ENCODE data around the gene NOL6.

The NOL6 gene

GRCh38 chr9:33453286-33453860 is 20.4 kb downstream of the NOL6 start:
- no peak overlapping the region for H3K27ac ChIP-seq

GRCh38 chr9:33452828-33453271 is 20.9 kb downstream of the NOL6 start:
- H3K27ac ChIP-seq: no peak overlapping the region

More at GRCh38 chr9:33453286-33453860, 20.4 kb downstream of the NOL6 start:
- no peak for TF ChIP-seq CTCF (conservative IDR thresholded peaks at IDR 0.05)
- no peak for TF ChIP-seq ZFX (IDR thresholded peaks at IDR 0.05)

GRCh38 chr9:33450621-33451146 is 23.0 kb downstream of the NOL6 start:
- H3K27ac ChIP-seq: no peak overlapping the region
- TF ChIP-seq CTCF (conservative IDR thresholded peaks at IDR 0.05): no peak

More at GRCh38 chr9:33452828-33453271, 20.9 kb downstream of the NOL6 start:
- TF ChIP-seq ZFX (IDR thresholded peaks at IDR 0.05) (no peak), CTCF (conservative IDR thresholded peaks at IDR 0.05) (peak; percentile 78)

GRCh38 chr9:33449715-33450114 is 24.0 kb downstream of the NOL6 start:
- H3K27ac ChIP-seq: no peak overlapping the region
- TF ChIP-seq ZFX (IDR thresholded peaks at IDR 0.05) (no peak), CTCF (conservative IDR thresholded peaks at IDR 0.05) (no peak)

- H3K27ac ChIP-seq: peak overlapping the region; percentile 84; the same call in 1 of the 2 replicates
- no peak for TF ChIP-seq ZFX (IDR thresholded peaks at IDR 0.05)
- TF ChIP-seq CTCF (conservative IDR thresholded peaks at IDR 0.05): no peak
Measured at GRCh38 chr9:33447799-33448553, 25.7 kb downstream of the NOL6 start.

GRCh38 chr9:33446946-33447798 is 26.6 kb downstream of the NOL6 start, which contains the start of gene AQP3:
AQP3 (minus strand) TSS chr9:33447593; CDS start chr9:33447530, 63 bp downstream.
- peak within 1 kb of the TSS; percentile 84 for H3K27ac ChIP-seq
- TF ChIP-seq ZFX (IDR thresholded peaks at IDR 0.05): 0 out of 2 replicates have a peak, but pooled peaks have one; percentile 5
- peak; percentile 75 for TF ChIP-seq CTCF (conservative IDR thresholded peaks at IDR 0.05)
